HPDE6-E6E7 (cell line): Measurements from ENCODE around the gene SLC35F3.
"Not testable (repeated sequence)": the region's sequence is repeated elsewhere in the genome, so short reads cannot be mapped to it uniquely, and the experiment has no call there.

Experiments
- DNase-seq: peaks from one replicate; pipeline ENCODE4 v3.0.0; 2011; ENCODE audit warnings: missing footprints; ENCODE audit errors: extremely low spot score

The SLC35F3 gene

DNA sequence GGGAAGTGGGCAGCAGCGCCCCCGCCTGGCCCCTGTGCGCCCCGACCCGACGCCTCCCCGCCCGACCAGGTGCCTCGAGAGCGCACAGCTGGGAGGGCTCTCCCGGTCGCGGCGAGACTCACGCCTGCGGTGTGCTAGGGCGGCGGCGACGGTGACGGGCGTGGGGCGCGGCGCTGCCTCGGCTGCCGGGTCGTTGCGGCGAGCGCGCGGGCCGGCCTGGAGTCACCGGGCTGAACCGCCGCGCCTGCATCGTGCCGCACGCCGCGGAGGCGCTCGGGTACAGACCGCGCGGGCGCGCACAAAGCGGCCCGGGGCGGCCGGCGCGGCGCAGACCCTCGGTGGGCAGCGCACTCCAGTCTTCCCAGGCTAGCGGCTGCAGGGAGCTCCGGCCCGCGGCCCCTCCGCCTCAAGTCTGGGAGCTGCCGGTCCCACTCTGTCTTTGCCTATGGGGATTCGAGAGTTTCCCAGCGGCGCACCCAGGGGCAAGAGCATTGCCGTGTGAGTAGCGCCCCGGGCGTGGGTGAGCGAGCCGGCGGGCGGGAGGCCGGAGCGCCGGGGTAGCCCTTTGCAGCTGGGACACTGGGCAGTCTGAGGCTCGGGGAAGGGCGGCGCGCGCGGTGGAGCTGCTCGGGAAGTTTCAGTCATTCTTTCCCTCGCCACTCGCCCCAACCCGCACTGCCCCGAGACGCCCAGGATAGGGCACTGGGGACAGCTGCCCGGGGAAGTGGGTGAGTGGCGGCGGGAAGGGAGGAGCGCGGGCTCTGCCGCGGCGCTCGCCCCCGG, at the start of gene SLC35F3:
Gene SLC35F3, plus strand, starts transcription at position 44 of the 783 bp plus-strand sequence.
- peak; percentile 49 for DNase-seq

DNA sequence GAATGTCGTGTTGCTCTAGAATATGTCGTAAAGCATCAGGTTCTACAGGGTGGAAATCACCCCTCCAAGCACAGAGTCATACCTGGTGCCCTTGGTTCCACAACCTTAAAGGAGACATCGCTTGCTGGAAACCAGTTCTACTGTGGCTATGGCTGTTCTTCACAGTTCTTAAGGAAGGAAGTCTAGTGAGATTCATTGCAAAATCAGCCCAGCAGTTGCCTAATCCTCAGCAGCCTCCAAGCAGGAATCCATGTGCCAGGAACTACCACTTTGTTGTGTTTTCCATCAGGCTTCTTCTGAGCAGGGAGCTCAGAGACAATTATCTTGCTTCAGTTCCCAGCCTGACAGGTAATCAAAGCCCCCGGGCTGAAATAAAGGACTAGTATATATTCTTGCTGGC, 45.0 kb upstream of the SLC35F3 start:
- DNase-seq, result no peak

DNA sequence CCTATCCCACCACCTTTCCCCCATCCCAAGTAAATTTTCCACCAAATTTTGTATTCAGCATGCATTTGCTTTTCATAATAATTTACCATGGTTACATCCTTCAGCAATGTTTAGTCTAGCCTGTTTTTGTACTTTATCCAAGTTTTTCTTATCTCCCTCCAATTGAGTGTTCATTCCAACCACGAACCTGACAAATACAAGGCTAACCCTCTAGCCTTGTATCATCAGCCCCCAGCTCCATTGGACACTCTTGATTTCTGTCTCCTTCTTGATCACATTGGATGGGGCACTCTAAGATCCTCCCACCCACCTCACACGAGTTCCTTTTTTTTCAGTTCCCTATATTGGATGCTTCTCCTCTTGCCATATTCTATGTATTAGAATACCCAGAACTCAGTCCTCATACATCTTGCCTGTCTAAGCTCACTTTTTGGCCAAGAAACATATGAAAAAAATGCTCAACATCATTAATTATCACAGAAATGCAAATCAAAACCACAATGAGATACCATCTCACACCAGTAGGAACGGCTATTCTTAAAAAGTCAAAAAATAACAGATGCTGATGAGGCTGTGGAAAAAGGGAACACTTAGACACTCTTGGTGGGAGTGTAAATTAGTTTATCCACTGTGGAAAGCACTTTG, 40.5 kb upstream of the SLC35F3 start:
- no peak for DNase-seq

DNA sequence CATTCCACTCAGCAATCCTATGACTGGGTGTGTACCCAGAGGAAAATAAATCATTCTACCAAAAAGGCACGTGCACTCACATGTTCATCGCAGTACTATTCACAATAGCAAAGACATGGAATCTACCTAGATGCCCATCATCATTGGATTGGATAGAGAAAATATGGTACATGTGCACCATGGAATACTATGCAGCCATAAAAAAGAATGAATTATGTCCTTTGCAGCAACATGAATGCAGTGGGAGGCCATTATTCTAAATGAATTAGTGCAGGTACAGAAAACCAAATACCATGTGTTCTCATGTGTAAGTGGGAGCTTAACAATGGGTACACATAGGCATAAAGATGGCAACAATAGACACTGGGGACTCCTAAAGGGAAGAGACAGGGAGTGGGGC, 39.9 kb upstream of the SLC35F3 start:
- no peak for DNase-seq

DNA sequence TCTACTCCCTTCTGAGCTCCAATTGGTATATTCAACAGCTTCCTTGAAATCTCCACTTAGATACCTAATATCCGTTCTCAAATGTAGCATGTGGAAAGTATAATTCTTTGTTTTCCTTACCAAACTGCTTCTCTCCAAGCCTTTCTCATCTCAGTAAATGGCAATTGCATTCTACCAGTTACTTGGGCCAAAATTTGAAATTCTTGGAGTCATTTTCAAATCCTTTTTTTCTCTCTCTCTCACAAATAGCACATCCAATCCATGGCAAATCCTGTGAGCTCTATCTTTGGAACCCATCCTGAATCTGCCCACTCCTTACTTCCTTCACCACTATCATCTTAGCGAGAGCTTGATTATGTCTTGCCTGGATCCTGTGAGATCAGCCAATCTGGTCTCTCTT, 39.3 kb upstream of the SLC35F3 start:
- no peak for DNase-seq

DNA sequence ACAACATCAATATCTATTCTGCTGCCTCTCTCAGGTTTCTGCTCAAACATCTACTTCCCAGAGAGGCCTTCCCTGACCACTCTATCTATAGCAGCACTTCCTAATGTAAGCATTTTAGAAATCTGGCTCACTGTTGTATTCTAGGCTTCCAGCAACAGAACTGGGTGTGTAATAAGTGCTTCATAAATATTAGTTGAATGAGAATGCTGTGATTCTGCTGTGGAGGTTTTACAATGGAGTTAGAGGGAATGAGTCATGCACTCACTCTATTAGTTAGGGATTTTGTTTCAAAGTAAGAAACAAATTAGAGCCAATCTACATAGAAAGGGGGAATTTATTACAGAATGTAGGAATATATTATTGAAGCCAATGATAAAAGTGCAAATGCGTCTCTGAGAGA, 38.6 kb upstream of the SLC35F3 start:
- no peak for DNase-seq

DNA sequence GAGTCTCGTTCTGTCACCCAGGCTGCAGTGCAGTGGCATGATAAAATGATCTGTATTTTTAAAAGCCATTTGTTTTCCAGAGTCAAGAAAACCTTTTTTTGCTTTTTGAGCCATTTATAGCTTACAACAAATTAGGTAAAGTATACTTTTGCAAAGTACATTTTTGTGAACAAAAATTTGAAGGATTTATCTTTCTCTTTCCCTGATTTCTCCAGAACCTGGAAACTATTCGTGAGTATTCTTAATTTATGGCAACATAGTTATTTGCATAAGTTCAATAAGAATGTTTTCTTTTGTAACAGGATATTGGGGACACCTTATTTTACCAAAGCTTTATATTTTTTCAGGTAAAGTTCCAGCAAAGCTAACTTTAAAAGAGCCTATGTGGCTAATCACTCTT, 37.4 kb upstream of the SLC35F3 start:
- no peak for DNase-seq

DNA sequence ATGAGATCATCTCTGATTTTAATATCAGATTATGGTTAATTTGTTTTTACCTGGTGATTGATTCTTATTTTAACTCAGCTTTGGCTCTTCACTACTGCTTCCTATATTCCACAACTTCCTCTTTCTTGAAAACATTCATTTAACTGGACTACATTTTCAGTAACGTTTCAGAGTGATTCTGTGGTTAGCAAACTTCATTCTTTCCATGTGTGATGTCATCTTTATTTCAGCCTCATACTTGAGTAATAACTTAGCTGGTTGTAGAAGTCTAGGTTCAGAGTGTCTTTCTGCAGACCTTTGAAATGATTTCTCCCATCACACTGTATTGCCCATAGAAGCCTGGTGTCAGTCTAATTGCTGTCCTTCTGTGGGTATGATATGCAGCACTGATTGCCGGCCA, 36.0 kb upstream of the SLC35F3 start:
- no peak for DNase-seq

DNA sequence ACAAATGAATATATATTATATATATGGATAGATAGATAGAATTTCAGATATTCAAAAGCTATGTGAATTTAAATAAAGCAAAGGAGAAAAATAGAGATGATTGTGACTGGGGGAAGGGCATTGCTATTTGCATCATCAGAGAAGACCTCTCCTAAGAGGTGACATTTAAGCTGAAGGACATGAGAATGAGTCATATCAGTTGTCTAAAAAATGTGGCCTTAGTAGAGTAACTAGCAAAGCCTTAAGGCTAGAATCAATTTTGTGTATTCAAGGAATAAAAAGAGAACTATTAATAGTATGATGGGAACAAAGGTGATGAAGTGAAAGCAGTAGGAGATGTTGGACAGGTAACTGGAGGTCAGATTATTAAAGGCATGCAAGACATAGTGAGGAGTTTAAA, 34.8 kb upstream of the SLC35F3 start:
- DNase-seq, result no peak

DNA sequence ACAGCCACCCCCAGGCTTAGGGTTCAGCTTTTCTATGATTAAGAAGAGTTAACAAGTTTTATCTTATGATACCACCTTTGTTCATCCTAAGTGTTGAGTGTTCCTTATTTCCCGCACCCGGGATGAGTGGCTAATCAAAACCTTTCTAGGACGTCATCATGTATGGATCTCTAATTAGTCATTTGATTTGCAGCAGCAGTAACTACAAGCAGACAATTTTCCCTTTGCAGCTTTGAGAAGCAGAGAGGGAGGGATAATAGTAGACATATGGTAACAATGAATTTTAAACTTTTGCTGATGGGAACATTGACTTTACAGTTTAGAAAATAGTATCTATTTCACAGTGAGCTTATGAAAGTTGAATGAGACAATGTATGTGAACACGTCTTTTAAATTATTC, 30.8 kb upstream of the SLC35F3 start:
- DNase-seq, result no peak

DNA sequence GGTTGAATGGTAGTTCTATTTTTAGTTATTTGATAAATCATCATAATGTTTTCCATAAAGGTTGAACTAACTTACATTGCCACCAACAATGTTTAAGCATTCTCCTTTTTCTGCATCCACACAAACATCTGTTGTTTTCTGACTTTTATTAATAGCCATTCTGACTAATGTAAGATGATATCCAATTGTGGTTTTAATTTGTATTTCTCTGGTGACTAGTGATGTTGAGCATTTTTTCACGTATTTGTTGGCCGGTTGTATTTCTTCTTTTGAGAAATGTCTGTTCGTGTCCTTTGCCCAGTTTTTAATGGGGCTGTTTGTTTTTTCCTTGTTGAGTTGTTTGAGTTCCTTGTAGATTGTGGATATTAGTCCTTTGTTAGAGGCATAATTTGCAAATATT, 24.6 kb upstream of the SLC35F3 start:
- DNase-seq, result no peak

DNA sequence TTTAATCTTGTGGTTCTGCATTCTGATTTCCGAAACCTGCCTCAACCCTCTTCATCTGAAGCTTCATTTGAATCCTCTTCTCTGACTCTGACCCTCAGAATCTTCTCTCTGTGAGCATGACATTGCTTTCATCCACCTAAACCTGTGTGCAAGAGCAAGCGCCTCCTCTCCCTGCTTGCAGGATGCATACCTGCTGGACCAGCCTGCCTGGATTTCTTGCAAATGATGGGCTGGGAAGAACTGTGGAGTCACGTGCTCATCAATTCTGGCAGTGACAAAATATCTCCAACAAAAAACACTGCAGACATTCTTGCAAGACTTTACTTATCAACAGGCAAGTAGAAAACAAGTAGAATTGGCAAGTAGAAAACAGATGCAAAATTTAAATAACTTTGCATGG, 20.8 kb upstream of the SLC35F3 start:
- no peak for DNase-seq

DNA sequence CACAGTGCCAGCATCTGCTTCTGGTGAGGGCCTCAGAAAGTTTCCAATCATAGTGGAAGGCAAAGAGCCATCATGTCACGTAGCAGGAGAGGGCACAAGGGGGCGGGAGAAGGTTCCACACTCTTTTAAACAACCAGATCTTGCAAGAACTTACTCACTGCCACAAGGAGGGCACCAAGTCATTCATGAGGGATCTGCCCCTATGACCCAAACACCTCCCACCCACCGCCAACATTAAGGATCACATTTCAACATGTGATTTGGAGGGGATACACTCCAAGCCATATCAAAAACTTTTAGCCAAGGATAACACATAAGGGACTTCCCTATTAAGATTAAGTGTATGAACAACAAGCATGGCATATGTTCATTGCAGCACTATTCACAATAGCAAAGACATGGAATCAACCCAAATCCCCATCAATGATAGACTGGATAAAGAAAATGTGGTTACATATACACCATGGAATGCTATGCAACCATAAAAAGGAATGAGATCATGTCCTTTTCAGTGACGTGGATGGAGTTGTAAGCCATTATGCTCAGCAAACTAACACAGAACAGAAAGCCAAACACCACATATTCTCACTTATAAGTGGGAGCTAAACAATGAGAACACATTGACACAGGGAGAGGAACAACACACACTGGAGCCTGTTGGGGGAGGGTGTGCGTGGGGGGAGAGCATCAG, 19.9 kb upstream of the SLC35F3 start:
- no peak for DNase-seq

DNA sequence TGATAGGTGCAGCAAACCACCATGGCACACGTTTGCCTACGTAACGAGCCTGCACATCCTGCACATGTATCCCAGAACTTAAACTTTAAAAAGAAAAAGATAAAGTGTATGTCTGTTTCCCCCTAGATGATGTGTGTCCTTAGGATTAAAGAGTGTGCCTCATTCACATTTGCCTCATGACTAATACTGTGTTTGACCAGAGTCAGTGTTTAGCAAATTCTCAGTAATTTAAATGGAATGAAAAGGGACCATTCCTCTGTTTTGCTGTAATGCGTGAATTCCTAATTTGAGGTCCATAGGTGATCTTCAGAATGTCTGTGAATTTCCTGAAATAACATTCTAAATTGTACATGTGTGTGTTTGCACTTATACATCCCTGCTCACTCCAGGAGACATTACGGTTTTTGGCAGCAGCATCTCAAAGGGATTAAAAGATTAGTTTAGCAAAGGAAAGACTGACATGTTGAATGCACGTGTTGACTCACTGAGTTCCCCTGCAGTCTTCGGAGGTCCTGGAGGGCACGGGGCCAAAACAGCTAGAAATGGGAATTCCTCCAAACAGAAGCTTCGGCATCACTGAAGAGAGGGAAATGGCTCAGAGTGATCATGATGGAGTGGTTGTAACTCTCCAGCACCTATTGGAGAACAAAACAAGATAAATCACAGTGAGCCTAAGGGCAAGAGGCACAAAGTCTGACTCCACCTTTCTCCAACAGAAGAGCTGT, 19.1 kb upstream of the SLC35F3 start:
- DNase-seq, result no peak

DNA sequence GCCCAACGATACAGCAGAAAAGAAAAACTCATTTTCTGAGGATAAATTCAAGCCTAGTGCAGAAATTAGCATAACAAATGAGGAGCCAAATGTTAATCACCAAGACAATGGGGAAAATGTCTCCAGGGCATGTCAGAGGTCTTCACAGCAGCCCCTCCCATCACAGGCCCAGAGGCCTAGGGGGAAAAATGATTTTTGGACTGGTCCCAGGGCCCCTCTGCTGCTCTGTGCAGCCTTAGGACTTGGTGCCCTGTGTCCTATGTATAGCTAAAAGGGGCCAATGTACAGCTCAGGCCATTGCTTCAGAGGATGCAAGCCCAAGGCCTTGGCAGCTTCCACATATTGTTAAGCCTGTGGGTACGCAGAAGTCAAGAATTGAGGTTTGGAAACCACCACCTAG, 13.3 kb upstream of the SLC35F3 start:
- not testable (repeated sequence) for DNase-seq

DNA sequence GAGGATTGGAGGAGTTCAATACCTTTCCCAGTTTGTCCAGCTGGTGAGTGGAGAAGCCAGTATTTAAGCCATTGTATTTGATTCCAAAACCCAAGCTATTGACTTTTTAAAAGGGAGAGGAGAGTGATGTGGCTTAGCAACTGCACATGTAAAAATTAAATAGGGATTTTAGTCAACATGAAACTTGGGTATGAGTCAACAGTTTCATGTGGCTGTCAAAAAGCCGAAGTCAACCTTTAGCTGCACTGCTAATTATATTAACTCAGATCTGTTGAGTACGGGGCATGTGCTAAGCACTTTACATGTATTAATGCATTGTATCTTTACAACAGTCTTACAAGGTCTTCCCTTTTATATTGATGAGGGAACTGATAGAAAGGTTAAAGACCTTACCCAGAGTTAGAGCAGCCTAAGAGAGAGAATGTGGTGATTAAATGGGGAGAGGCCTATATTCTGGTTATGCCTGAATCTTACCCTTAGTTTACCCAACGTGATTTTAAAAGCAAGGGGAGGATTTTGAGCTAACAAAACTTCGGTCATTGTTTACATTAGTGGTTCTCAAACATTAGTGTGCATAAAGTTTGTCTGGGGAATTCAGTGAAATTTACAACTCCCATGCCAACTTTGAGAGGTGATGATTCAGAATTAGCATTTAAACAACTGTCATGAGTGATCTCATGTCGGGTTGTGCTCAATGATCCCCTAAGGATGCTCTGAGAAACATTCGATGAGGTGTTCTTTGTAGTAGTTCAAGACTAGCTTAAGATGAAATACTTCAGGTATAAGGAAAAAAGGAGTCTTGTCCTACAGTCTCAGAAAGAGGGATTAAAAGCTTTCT, 6.9 kb upstream of the SLC35F3 start:
- DNase-seq, result no peak

DNA sequence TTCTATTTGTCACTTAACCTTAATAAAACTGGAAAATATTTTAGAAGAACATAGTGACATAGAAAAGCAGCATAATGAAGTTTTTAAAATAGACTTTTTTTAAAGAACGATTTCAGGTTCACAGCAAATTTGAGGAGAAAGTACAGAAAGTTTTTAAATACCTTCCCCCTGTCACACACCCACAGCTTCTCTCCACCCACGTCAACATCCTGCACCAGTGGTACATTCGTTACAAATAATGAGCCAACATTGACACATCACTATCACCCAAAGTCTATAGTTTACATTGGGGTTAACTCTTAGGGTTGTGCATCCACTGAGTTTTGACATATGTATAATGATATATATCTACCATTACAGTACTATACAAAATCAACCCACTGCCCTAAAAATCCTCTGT, 3.0 kb upstream of the SLC35F3 start:
- DNase-seq, result no peak

DNA sequence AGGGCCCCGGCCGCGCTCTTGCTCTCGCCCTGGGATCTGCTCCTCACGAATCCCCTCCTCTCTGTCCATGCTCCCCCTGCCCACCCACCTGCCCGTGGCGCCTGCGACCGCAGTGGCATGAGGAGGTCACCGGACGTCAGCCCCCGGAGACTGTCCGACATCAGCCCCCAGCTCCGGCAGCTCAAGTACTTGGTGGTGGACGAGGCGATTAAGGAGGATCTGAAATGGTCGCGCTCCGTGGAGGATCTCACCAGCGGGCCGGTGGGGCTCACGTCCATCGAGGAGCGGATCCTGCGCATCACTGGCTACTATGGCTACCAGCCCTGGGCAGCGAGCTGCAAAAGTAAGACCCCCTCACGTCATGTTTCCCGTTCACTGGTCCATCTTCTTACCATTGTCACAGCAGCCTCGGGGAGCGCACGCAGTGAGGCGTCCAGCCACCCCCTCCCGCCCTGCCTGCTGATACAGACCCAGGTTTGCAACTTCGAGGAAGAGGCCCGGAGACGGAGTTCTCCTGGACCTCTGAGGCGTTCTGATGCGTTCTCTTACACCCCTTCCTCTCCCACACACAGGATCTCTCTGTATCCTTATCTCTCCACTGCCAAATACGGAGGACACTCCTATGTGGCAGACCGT, 1.1 kb downstream of the SLC35F3 start:
- no peak for DNase-seq

DNA sequence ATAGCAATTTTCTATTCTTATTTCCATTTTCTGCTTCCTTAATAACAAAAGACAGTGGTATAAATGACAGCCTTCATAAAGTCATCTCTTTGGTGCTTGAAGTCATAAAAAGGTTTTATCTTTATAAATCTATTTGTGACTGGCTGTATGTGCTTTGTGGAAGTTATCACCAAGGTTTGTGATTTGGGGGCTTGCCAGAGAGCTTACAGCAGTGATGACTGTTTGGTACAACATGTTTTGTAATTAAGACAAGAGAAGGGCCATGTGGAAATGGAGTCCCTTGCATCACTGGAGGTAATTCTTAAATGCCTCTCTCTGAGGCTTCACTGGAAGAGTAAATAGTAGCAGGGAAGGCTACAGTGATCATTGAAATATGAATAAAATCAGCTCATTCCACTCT, 2.7 kb downstream of the SLC35F3 start:
- no peak for DNase-seq

DNA sequence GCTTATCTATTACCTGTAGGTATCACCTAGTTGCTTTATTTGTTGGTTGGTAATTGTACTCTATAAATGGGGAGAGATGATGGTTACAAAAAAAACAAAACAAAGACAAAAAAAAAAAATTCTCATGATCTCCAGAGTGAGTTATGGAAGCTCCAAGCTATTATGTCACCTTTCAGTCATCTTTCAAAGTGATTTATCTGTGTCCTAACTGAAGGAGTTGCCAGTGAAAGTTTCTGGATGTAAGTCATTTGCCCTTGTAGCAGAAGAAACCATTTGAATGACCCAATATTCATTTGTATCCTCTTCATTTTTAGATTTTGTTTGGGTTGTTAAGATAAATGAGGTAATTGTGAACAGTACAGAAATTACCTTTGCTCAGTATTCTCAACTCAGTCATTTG, 3.6 kb downstream of the SLC35F3 start:
- DNase-seq, result no peak

DNA sequence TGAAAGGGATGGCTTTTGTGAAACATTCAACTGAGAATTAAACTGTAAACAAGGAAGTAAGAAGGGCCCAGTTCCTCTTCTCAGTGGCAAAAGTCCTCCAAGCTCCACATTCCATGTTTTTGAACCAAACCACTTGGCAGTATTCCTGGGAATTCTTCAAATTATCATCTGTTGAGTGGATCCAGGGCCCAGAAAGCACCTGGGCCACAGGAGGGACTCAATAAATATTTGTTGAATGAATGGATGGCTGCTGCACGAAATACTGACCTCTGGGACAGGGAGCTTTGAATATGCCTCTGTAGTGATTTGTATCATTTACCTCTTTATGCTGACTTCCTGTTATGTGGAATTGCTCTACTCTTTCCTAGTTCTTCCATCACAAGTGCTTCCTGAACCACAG, 4.7 kb downstream of the SLC35F3 start:
- no peak for DNase-seq
